Vagina (tissue), 2 donors: ENCODE measurements around the gene CCNY. TPM values are rescaled to one million over a fixed set of nuclear protein-coding genes. Genes with fewer than 3 reads are reported as not detected.

Experiments
- DNase-seq, 2 donors: peaks; one replicate each; pipeline ENCODE4 v3.0.0-alpha.2; 2017; ENCODE audit errors: extremely low spot score in 2 of 2
- H3K27ac ChIP-seq: fragments of 200-600 bp; sonication (generic); one replicate; pipeline ENCODE4 v1.5.1; 2019
- H3K27me3 ChIP-seq: fragments of 200-600 bp; sonication (generic); one replicate; pipeline ENCODE4 v1.5.1; 2019
- H3K36me3 ChIP-seq, 2 donors: fragments of 200-600 bp; sonication (generic); one replicate each; pipeline ENCODE4 v1.5.1; 2017 to 2019
- H3K4me1 ChIP-seq: fragments of 200-600 bp; sonication (generic); one replicate; pipeline ENCODE4 v1.5.1; 2019
- H3K4me3 ChIP-seq, 2 donors: fragments of 200-600 bp; sonication (generic); 1 replicate in 1 of 2; 2 replicates in 1 of 2; pipeline ENCODE4 v1.5.1; 2016 to 2019
- H3K9me3 ChIP-seq: fragments of 200-600 bp; sonication (generic); one replicate; pipeline ENCODE4 v1.5.1; 2019
- POLR2A ChIP-seq, 2 donors: fragments of 450-650 bp; IDR thresholded peaks; one replicate each; pipeline ENCODE4 v1.6.1; 2017; ENCODE audit warnings: antibody characterized with exemption in 2 of 2, mild to moderate bottlenecking in 2 of 2, moderate library complexity in 2 of 2
- POLR2AphosphoS5 ChIP-seq, 2 donors: sonication (generic); formaldehyde crosslinking; IDR thresholded peaks; one replicate each; pipeline ENCODE4 v1.9.0; 2017; ENCODE audit warnings: antibody characterized with exemption in 2 of 2, mild to moderate bottlenecking in 2 of 2, low read depth in 1 of 2; ENCODE audit not compliant: insufficient read depth in 1 of 2
- intact Hi-C: fragments of 100-400 bp; cut with DNase I; formaldehyde crosslinking; loops from one replicate; pipeline ENCODE4 v1.15.1; 2023
- total RNA-seq: library from RNA; depleted of rRNA; stranded (reverse); fragments of >200 nt; gene quantifications from one replicate; pipeline ENCODE4 v1.2.3, GENCODE V29; 2016
- TF ChIP-seq, protein P1 (sequence below), 3 experiments: fragments of 450-650 bp in 2 of 3; fragments of 200-600 bp in 1 of 3; sonication (generic) in 1 of 3; IDR thresholded peaks; one replicate each; pipeline ENCODE4 v1.5.1; 2017 to 2019; ENCODE audit warnings: antibody characterized with exemption in 3 of 3, mild to moderate bottlenecking in 2 of 3, moderate library complexity in 2 of 3

CCNY gene
- total RNA-seq, 1 donor from 2014 or later, result 28.5 TPM

GRCh38 chr10:35382096-35382495, 45.8 kb downstream of the CCNY start:
- Histone ChIP-seq H3K27me3 (no peaks in the 10 kb centered on the region), H3K4me3 (no peak overlapping the region), H3K36me3 (no peaks in the 10 kb centered on the region), H3K27ac (no peak overlapping the region), H3K9me3 (no peaks in the 10 kb centered on the region), H3K4me1 (peaks cover 52% of the 10 kb centered on the region)
- intact Hi-C loops, result no loop called here
- TF ChIP-seq POLR2AphosphoS5 (IDR thresholded peaks at IDR 0.05; ENCODE audit: insufficient read depth in 1 of 2, low read depth in 1 of 2) (no peak), POLR2A (IDR thresholded peaks at IDR 0.05) (no peak)
- TF ChIP-seq, protein P1, sequence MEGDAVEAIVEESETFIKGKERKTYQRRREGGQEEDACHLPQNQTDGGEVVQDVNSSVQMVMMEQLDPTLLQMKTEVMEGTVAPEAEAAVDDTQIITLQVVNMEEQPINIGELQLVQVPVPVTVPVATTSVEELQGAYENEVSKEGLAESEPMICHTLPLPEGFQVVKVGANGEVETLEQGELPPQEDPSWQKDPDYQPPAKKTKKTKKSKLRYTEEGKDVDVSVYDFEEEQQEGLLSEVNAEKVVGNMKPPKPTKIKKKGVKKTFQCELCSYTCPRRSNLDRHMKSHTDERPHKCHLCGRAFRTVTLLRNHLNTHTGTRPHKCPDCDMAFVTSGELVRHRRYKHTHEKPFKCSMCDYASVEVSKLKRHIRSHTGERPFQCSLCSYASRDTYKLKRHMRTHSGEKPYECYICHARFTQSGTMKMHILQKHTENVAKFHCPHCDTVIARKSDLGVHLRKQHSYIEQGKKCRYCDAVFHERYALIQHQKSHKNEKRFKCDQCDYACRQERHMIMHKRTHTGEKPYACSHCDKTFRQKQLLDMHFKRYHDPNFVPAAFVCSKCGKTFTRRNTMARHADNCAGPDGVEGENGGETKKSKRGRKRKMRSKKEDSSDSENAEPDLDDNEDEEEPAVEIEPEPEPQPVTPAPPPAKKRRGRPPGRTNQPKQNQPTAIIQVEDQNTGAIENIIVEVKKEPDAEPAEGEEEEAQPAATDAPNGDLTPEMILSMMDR (IDR thresholded peaks at IDR 0.05), result no peak
- no peak for DNase-seq

DNA sequence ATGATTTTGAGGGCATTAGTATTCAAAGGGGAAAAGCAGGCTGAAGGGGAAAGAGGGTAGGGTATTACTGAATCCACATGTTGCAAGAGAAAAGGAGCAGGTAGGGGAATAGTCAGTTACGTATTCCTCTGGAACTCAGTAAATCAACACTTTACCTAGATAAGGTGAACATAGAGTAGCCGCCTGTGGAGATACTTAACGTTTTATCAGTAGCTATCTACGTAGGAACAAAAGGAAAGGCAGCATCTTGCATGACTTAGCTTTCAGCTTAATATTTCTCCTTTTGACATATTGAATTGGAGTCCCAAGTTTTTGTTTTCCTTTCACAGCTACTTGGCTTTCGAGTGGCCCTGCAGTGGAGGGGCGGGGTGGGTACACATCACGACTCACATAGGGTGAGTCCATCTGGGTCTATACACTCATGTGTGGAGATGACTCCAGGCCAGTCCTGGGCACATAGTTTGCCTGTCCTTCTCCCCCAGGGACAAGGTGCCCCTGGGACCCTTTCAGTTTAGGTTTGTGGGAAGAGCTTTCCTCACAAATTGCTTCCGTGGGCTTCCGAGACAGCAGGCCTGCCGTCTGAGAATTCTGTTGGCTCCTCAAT, 48.1 kb downstream of the CCNY start:
- intact Hi-C loops, result no loop called here
- no peak overlapping the region for H3K4me3 ChIP-seq
- DNase-seq, result no peak
- no peaks in the 10 kb centered on the region for H3K27me3 ChIP-seq
- H3K9me3 ChIP-seq, result no peaks in the 10 kb centered on the region
- no peak overlapping the region for H3K27ac ChIP-seq
- no peaks in the 10 kb centered on the region for H3K36me3 ChIP-seq
- peaks cover 52% of the 10 kb centered on the region for H3K4me1 ChIP-seq
- TF ChIP-seq, protein P1 (IDR thresholded peaks at IDR 0.05), result no peak
- TF ChIP-seq POLR2AphosphoS5 (IDR thresholded peaks at IDR 0.05; ENCODE audit: insufficient read depth in 1 of 2, low read depth in 1 of 2), result no peak
- no peak for TF ChIP-seq POLR2A (IDR thresholded peaks at IDR 0.05)

DNA sequence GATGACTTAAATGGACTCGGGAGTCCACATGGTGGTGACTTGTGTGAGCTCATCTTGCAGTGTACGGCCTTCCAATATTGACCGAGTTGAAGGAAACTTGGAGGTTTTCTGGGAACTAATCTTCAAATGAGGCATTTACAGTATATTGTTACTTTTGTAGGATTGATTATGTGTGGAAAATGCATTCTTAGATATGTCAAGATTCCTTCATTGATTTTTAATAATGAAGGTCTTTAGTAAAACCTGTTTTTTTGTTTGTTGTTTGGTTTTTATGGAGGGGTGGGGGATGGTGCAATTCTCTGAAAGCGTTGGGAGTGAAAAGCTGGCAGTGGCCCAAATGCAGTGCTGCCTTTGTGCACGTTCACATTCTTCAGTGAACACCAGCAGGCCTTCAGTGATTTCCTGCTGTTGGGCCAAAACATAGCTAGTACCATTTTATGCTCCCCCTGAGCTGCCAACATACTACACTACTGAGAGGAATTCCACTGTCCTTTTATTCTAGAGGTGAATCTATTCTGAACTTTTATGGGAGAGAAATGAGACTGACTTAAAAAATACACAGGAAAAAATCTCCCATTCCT, 50.4 kb downstream of the CCNY start:
- intact Hi-C loops, result no loop called here
- DNase-seq, result no peak
- TF ChIP-seq, protein P1 (IDR thresholded peaks at IDR 0.05), result no peak
- TF ChIP-seq POLR2AphosphoS5 (IDR thresholded peaks at IDR 0.05; ENCODE audit: insufficient read depth in 1 of 2, low read depth in 1 of 2) (no peak), POLR2A (IDR thresholded peaks at IDR 0.05) (no peak)
- no peak overlapping the region for H3K4me3 ChIP-seq
- H3K4me1 ChIP-seq, result peaks cover 30% of the 10 kb centered on the region
- no peaks in the 10 kb centered on the region for H3K36me3 ChIP-seq
- H3K27ac ChIP-seq, result no peak overlapping the region
- H3K27me3 ChIP-seq, result no peaks in the 10 kb centered on the region
- peaks cover 6% of the 10 kb centered on the region for H3K9me3 ChIP-seq

- no peak for DNase-seq
- Histone ChIP-seq H3K36me3 (no peaks in the 10 kb centered on the region), H3K9me3 (peaks cover 6% of the 10 kb centered on the region), H3K4me3 (no peak overlapping the region), H3K27ac (no peak overlapping the region), H3K4me1 (peaks cover 35% of the 10 kb centered on the region), H3K27me3 (no peaks in the 10 kb centered on the region)
- TF ChIP-seq POLR2AphosphoS5 (IDR thresholded peaks at IDR 0.05; ENCODE audit: insufficient read depth in 1 of 2, low read depth in 1 of 2), result no peak
- TF ChIP-seq POLR2A (IDR thresholded peaks at IDR 0.05), result no peak
- TF ChIP-seq, protein P1 (IDR thresholded peaks at IDR 0.05), result no peak
- intact Hi-C loops, result no loop called here
Measured at GRCh38 chr10:35387768-35388167, 51.5 kb downstream of the CCNY start.

DNA sequence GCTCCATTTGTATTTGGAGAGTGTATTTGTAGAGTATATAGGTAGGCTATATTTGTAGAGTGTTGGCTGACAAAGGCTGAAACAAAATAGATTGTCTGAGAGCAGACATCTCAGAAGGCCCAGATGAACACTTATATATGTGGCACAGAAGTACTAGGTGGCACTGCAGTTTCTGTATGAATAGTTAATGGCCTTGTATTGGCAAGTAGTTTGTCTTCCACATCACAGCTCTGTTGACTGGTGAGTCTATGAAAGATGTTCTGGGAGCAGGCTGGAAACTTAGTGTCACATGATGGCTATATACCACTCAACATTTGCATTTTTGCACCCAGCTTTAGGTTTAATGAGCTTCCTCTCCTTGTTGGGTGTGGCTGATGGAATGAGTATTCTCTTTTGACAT, 51.9 kb downstream of the CCNY start:
- Histone ChIP-seq H3K36me3 (no peaks in the 10 kb centered on the region), H3K27me3 (no peaks in the 10 kb centered on the region), H3K4me3 (no peak overlapping the region), H3K27ac (no peak overlapping the region), H3K4me1 (peaks cover 35% of the 10 kb centered on the region), H3K9me3 (peaks cover 6% of the 10 kb centered on the region)
- TF ChIP-seq POLR2AphosphoS5 (IDR thresholded peaks at IDR 0.05; ENCODE audit: insufficient read depth in 1 of 2, low read depth in 1 of 2), result no peak
- TF ChIP-seq, protein P1 (IDR thresholded peaks at IDR 0.05), result no peak
- no peak for TF ChIP-seq POLR2A (IDR thresholded peaks at IDR 0.05)
- intact Hi-C loops, result no loop called here
- no peak for DNase-seq
